ENCODE results near the gene FBXO27. TPM values are rescaled to one million over a fixed set of nuclear protein-coding genes. Genes with fewer than 3 reads are reported as not detected.

Gene FBXO27
- total and polyA plus RNA-seq, 2 of the 13 experiments (the other 11 are each of a cell fraction or from before 2014, with no cell fraction given) = 0.15 to 2.8 TPM

DNA sequence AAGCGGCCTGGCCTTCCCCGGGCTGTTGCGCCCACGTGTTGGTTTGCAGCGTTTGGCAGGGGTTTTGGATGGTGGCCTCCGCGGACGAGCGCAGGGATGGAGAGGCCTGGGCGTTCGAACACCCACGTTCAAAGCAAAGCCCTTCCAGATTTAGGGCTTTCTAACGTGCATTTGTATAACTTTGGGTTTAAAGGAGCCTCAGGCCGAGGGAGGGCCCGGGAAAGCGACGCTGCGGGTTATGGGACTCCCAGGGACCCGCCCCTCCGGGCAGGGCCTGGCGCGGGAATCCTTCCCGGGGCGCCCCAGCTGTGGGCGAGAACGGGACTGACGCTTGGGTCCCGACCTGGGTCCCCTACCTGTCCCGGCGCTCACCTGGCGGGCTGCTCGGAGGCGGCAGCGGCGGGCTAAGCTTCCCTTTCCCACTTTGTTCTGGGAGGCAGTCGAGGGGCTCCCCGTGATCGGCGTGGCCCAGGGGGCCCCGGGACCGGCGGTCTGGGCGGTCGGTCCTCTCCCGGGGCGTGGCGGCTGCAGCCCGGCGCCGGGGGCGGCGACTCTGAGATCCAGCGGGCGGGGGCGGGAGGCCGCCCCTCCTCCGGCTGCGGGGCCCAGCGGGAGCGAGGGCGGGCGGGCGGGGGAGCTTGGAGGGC lies 57.0 kb downstream of the FBXO27 start, which contains the start of gene FBXO17 (continued):
- peak; percentile 65; the same call in 1 of the 2 replicates for TF ChIP-seq CCDC6 (CRISPR knock-in tag; IDR thresholded peaks at IDR 0.05)
- TF ChIP-seq, protein P1, sequence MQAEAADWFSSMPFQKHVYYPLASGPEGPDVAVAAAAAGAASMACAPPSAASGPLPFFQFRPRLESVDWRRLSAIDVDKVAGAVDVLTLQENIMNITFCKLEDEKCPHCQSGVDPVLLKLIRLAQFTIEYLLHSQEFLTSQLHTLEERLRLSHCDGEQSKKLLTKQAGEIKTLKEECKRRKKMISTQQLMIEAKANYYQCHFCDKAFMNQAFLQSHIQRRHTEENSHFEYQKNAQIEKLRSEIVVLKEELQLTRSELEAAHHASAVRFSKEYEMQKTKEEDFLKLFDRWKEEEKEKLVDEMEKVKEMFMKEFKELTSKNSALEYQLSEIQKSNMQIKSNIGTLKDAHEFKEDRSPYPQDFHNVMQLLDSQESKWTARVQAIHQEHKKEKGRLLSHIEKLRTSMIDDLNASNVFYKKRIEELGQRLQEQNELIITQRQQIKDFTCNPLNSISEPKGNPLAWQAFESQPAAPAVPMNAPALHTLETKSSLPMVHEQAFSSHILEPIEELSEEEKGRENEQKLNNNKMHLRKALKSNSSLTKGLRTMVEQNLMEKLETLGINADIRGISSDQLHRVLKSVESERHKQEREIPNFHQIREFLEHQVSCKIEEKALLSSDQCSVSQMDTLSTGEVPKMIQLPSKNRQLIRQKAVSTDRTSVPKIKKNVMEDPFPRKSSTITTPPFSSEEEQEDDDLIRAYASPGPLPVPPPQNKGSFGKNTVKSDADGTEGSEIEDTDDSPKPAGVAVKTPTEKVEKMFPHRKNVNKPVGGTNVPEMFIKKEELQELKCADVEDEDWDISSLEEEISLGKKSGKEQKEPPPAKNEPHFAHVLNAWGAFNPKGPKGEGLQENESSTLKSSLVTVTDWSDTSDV (CRISPR knock-in tag; IDR thresholded peaks at IDR 0.05) = no peak
- TF ChIP-seq RBM39 (IDR thresholded peaks at IDR 0.05; ENCODE audit: low read depth, low read length, poor library complexity, severe bottlenecking) = peak; percentile 70
- no peak for TF ChIP-seq HDAC6 (IDR thresholded peaks at IDR 0.05; ENCODE audit: low read depth, low read length)
- no peak for TF ChIP-seq ZNF496 (CRISPR knock-in tag; IDR thresholded peaks at IDR 0.05; ENCODE audit: insufficient replicate concordance)
- TF ChIP-seq, protein P2, sequence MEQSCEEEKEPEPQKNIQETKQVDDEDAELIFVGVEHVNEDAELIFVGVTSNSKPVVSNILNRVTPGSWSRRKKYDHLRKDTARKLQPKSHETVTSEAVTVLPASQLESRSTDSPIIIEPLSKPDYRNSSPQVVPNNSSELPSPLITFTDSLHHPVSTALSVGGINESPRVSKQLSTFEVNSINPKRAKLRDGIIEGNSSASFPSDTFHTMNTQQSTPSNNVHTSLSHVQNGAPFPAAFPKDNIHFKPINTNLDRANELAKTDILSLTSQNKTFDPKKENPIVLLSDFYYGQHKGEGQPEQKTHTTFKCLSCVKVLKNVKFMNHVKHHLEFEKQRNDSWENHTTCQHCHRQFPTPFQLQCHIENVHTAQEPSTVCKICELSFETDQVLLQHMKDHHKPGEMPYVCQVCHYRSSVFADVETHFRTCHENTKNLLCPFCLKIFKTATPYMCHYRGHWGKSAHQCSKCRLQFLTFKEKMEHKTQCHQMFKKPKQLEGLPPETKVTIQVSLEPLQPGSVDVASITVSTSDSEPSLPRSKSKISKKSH (CRISPR knock-in tag; IDR thresholded peaks at IDR 0.05; ENCODE audit: borderline replicate concordance) = 0 out of 2 replicates have a peak, but pooled peaks have one; percentile 58
- TF ChIP-seq, protein P3, sequence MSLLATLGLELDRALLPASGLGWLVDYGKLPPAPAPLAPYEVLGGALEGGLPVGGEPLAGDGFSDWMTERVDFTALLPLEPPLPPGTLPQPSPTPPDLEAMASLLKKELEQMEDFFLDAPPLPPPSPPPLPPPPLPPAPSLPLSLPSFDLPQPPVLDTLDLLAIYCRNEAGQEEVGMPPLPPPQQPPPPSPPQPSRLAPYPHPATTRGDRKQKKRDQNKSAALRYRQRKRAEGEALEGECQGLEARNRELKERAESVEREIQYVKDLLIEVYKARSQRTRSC (CRISPR knock-in tag; IDR thresholded peaks at IDR 0.05; ENCODE audit: low read depth) = no peak
- TF ChIP-seq MED1 (CRISPR knock-in tag; IDR thresholded peaks at IDR 0.05) = peak; percentile 3; the same call in 1 of the 2 replicates
- TF ChIP-seq ZC3H13 (CRISPR knock-in tag; IDR thresholded peaks at IDR 0.05) = peak; percentile 48; the same call in 1 of the 2 replicates
- TF ChIP-seq, protein P4, sequence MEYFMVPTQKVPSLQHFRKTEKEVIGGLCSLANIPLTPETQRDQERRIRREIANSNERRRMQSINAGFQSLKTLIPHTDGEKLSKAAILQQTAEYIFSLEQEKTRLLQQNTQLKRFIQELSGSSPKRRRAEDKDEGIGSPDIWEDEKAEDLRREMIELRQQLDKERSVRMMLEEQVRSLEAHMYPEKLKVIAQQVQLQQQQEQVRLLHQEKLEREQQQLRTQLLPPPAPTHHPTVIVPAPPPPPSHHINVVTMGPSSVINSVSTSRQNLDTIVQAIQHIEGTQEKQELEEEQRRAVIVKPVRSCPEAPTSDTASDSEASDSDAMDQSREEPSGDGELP (IDR thresholded peaks at IDR 0.05; ENCODE audit: borderline replicate concordance, low read depth) = peak; percentile 18; the same call in 1 of the 2 replicates
- TF ChIP-seq KLF16 (CRISPR knock-in tag; IDR thresholded peaks at IDR 0.05) = peak in 1 of 2 experiments; percentile 61; a peak in 1 of 4 replicates
- TF ChIP-seq, protein P5, sequence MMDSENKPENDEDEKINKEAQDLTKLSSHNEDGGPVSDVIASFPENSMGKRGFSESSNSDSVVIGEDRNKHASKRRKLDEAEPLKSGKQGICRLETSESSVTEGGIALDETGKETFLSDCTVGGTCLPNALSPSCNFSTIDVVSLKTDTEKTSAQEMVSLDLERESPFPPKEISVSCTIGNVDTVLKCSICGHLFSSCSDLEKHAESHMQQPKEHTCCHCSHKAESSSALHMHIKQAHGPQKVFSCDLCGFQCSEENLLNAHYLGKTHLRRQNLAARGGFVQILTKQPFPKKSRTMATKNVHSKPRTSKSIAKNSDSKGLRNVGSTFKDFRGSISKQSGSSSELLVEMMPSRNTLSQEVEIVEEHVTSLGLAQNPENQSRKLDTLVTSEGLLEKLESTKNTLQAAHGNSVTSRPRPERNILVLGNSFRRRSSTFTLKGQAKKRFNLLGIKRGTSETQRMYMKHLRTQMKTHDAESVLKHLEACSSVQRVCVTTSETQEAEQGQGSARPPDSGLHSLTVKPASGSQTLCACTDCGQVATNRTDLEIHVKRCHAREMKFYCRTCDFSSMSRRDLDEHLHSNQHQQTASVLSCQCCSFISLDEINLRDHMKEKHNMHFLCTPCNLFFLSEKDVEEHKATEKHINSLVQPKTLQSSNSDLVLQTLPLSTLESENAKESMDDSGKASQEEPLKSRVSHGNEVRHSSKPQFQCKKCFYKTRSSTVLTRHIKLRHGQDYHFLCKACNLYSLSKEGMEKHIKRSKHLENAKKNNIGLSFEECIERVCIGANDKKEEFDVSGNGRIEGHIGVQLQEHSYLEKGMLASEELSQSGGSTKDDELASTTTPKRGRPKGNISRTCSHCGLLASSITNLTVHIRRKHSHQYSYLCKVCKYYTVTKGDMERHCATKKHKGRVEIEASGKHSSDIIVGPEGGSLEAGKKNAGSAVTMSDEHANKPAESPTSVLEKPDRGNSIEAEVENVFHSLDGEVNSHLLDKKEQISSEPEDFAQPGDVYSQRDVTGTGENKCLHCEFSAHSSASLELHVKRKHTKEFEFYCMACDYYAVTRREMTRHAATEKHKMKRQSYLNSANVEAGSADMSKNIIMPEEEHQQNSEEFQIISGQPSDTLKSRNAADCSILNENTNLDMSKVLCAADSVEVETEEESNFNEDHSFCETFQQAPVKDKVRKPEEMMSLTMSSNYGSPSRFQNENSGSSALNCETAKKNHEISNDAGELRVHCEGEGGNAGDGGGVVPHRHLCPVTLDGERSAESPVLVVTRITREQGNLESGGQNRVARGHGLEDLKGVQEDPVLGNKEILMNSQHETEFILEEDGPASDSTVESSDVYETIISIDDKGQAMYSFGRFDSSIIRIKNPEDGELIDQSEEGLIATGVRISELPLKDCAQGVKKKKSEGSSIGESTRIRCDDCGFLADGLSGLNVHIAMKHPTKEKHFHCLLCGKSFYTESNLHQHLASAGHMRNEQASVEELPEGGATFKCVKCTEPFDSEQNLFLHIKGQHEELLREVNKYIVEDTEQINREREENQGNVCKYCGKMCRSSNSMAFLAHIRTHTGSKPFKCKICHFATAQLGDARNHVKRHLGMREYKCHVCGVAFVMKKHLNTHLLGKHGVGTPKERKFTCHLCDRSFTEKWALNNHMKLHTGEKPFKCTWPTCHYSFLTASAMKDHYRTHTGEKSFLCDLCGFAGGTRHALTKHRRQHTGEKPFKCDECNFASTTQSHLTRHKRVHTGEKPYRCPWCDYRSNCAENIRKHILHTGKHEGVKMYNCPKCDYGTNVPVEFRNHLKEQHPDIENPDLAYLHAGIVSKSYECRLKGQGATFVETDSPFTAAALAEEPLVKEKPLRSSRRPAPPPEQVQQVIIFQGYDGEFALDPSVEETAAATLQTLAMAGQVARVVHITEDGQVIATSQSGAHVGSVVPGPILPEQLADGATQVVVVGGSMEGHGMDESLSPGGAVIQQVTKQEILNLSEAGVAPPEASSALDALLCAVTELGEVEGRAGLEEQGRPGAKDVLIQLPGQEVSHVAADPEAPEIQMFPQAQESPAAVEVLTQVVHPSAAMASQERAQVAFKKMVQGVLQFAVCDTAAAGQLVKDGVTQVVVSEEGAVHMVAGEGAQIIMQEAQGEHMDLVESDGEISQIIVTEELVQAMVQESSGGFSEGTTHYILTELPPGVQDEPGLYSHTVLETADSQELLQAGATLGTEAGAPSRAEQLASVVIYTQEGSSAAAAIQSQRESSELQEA (CRISPR knock-in tag; IDR thresholded peaks at IDR 0.05; ENCODE audit: not compliant biosample characterization) = peak; percentile 55
